ENCODE results near the gene CCDC91. TPM values are rescaled to one million over a fixed set of nuclear protein-coding genes. Genes with fewer than 3 reads are reported as not detected.

CCDC91 gene
- total RNA-seq, 4 donors from 2014 or later, result 48.6 to 95.3 (median 52.1) TPM

GRCh38 chr12:28569698-28570411, 379.6 kb downstream of the CCDC91 start:
- TF ChIP-seq, protein P1, sequence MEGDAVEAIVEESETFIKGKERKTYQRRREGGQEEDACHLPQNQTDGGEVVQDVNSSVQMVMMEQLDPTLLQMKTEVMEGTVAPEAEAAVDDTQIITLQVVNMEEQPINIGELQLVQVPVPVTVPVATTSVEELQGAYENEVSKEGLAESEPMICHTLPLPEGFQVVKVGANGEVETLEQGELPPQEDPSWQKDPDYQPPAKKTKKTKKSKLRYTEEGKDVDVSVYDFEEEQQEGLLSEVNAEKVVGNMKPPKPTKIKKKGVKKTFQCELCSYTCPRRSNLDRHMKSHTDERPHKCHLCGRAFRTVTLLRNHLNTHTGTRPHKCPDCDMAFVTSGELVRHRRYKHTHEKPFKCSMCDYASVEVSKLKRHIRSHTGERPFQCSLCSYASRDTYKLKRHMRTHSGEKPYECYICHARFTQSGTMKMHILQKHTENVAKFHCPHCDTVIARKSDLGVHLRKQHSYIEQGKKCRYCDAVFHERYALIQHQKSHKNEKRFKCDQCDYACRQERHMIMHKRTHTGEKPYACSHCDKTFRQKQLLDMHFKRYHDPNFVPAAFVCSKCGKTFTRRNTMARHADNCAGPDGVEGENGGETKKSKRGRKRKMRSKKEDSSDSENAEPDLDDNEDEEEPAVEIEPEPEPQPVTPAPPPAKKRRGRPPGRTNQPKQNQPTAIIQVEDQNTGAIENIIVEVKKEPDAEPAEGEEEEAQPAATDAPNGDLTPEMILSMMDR (IDR thresholded peaks at IDR 0.05; ENCODE audit: low read depth), result no peak

DNA sequence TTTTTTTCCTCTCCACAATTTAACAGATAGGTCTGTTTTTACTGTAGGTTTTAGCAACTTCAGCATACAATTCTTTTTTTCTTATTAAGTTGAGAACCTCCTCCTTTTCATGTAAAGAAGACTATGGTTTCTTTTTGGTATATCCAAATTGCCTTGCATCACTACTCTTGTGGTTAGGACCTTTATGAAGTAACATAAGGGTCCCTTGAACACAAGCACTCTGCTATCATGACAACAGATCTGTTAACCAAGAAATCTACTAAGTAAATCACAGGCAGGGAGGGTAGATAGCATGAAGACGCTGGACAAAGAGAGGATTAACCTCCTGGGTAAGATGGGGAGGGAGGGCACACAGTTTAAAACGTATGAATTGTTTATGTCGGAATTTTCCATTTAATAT, 380.6 kb downstream of the CCDC91 start:
- TF ChIP-seq, protein P1 (IDR thresholded peaks at IDR 0.05; ENCODE audit: low read depth), result no peak

DNA sequence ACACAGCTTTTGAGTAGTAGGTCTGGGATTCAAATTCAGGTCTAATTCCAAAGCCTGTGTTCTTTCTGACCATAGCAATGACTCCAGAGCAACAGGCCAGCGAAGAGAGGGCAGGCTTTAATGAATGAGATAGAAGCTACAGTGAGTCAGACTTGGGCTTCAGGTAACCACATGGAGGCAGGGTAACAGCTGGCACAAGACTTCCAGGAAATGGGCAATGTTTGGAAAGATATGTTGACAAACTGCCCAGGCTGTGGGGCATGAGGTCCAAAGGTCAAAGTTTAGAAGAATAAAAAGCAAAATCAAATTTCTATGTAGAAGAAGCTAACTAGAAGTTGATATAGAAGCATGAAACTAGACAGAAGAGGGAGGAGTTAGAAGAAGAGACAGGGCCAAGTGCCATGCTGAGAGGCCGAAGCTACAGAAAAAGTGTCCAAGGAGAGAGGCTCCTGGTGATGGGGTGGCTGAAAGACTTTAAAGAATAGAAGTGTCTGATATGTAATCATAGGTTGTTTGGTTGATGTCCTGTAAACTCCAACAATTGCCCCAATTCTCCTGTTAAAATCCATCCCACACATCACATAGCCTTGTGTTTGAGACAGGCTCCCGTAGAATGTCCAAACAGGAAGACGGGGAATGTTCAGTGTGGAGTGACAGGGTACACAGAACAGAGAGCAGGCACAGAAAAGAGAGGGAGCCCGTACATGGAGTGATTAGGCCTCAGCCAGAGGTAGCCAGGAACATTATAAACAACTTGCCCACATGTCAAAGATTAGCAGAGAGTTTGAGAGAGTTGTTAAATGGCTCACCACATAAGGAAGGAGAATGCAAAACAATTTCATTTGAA, 384.7 kb downstream of the CCDC91 start:
- TF ChIP-seq, protein P1 (IDR thresholded peaks at IDR 0.05; ENCODE audit: low read depth), result no peak

DNA sequence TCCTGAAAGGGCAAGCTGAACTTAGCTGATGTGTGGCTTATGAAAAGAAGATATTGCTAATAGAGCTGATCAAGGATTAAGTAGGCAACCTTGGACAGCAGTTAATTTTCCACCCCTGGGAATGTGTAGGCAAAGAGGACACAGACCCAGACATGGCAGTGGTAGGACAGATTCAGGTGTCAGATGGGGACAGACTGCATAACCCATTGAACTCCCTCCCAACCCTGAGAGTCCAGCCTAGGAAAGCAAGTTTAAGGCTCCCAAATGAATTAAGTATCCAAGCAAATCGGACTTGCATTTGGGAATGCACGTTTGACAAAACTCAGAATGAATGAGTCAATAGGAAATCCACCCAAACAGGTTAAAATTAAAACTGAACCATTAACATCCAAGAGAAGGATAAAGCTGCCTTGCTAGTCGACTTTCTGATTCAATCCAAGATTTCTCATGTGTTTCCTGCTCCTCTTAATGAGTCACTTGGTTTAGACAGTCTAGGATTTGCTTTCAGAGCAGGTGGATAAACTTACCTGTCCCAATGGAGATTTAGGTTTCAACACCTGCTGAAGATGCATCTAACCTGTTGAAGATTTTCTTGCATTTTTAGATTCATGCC, 385.4 kb downstream of the CCDC91 start:
- TF ChIP-seq, protein P1 (IDR thresholded peaks at IDR 0.05; ENCODE audit: low read depth), result no peak

DNA sequence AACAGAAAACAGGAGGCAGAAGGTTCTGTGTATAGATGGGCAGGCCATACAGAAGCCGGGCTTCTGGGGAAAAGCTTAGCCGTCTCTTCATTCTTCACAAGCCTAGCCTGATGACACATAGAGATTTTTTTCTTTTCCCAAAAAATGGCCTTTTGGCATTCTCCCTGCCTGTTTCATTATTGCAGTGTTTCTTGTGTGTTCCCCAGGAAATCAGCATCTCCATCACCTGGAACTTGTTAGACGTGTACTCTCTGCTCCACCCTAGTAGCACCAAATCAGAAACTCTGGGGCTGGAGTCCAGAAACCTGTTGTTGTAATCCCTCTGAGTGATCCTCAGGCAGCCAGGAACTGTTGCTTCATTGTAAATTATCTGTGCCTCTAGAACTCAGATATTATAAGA, 388.1 kb downstream of the CCDC91 start:
- TF ChIP-seq, protein P1 (IDR thresholded peaks at IDR 0.05; ENCODE audit: low read depth), result no peak

DNA sequence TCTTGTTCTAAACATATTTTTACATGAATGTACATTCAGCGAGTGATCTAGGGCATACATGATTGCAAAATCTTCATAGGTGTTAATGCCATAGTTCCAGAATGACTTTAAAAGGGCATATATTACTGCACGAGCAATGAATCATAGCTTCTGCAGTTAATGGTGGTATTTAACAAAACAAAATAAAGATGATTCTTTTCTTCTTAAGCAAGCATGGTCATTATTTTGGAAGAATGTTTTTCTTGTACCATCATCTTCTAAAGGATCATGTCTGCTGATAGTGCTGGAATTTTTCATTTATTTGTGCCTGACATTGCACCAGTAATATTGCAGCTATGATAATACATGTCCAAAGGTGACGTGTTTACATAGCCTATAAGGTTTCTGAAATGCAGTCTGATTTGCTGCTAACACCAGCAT, 388.6 kb downstream of the CCDC91 start:
- TF ChIP-seq, protein P1 (IDR thresholded peaks at IDR 0.05; ENCODE audit: low read depth), result no peak

Measured in subcutaneous adipose tissue (tissue), 4 donors.